HL-60 (cell line): ENCODE results near the gene S100PBP.

ENCODE experiments used
- DNase-seq, 2 experiments: peaks; one replicate each; pipeline ENCODE4 v3.0.0-alpha.2; 2010 to 2020; ENCODE audit warnings: low read depth in 1 of 2, low spot score in 1 of 2
- H3K27ac ChIP-seq: fragments of 250-450 bp; sonication (Bioruptor Pico); replicated peaks from 2 replicates; pipeline ENCODE4 v1.5.1; 2020; ENCODE audit warnings: mild to moderate bottlenecking, moderate library complexity
- H3K27me3 ChIP-seq: fragments of 250-450 bp; sonication (Bioruptor Pico); 2 replicates; pipeline ENCODE4 v1.5.1; 2021; ENCODE audit warnings: mild to moderate bottlenecking, moderate library complexity; ENCODE audit not compliant: insufficient read depth, poor library complexity, severe bottlenecking
- H3K4me3 ChIP-seq: replicated peaks from 2 replicates; pipeline ENCODE4 v1.5.1; 2011; ENCODE audit warnings: mild to moderate bottlenecking, control low read depth, low read length; ENCODE audit not compliant: insufficient read depth
- CTCF ChIP-seq: IDR thresholded peaks from one replicate; pipeline ENCODE4 v1.5.1; 2011; ENCODE audit warnings: low read length, control low read depth, inconsistent platforms; ENCODE audit not compliant: insufficient read depth
- GABPA ChIP-seq: IDR thresholded peaks from 2 replicates; pipeline ENCODE4 v1.6.1; 2012; ENCODE audit warnings: low read depth
- POLR2AphosphoS5 ChIP-seq: IDR thresholded peaks from 2 replicates; pipeline ENCODE4 v1.6.1; 2012; ENCODE audit warnings: low read depth
- REST ChIP-seq: IDR thresholded peaks from 2 replicates; pipeline ENCODE4 v1.6.1; 2012; ENCODE audit warnings: low read depth; ENCODE audit not compliant: insufficient replicate concordance
- SPI1 ChIP-seq: IDR thresholded peaks from 2 replicates; pipeline ENCODE4 v1.6.1; 2012; ENCODE audit warnings: low read depth, mild to moderate bottlenecking, borderline replicate concordance

The S100PBP gene

GRCh38 chr1:32867671-32868070 lies 50.2 kb downstream of the S100PBP start:
- no peak for TF ChIP-seq POLR2AphosphoS5
- TF ChIP-seq SPI1: no peak
- TF ChIP-seq REST: no peak
- no peak for TF ChIP-seq CTCF
- no peak for TF ChIP-seq GABPA
- H3K4me3 ChIP-seq: no peak overlapping the region
- DNase-seq: no peak
- peaks cover 25% of the 10 kb centered on the region for H3K27me3 ChIP-seq
- H3K27ac ChIP-seq: no peak overlapping the region

GRCh38 chr1:32868085-32868484 lies 50.6 kb downstream of the S100PBP start:
- no peak overlapping the region for H3K4me3 ChIP-seq
- TF ChIP-seq SPI1: no peak
- no peak for TF ChIP-seq CTCF
- no peak for DNase-seq
- peaks cover 29% of the 10 kb centered on the region for H3K27me3 ChIP-seq
- no peak overlapping the region for H3K27ac ChIP-seq

- Histone ChIP-seq H3K27me3 (peaks cover 32% of the 10 kb centered on the region), H3K27ac (no peak overlapping the region), H3K4me3 (no peak overlapping the region)
- TF ChIP-seq POLR2AphosphoS5 (no peak), CTCF (no peak), SPI1 (no peak), REST (no peak), GABPA (no peak)
- DNase-seq: no peak
These were observed 51.5 kb downstream of the S100PBP start for GRCh38 chr1:32868806-32869455.
